Middle frontal gyrus (tissue), 1 donor: ENCODE data around the gene PLAC9.

Source experiments
- DNase-seq: peaks from one replicate; pipeline ENCODE4 v3.0.0-alpha.2; 2015; ENCODE audit warnings: low spot score; ENCODE audit errors: extremely low spot score

Gene PLAC9

DNA sequence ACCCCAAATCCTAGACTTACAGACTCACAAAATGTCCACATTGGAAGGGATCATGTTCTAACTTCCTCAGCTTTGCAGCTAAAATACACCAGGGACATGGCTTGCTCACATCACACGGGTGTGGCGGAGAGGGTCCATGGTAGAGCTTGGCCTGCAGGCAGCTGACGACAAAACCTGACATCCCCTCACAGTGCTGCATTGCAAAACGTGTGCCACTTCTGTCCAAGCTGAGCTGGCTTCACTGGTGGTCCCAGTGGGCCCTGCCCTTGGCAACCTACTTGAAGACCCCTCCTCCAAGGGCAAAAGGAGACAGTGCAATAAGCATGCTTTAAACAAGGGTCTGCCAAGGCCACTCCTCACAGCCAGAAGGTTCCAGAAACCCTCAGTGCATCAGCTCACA is 50.9 kb downstream of the PLAC9 start:
- DNase-seq, result no peak

DNA sequence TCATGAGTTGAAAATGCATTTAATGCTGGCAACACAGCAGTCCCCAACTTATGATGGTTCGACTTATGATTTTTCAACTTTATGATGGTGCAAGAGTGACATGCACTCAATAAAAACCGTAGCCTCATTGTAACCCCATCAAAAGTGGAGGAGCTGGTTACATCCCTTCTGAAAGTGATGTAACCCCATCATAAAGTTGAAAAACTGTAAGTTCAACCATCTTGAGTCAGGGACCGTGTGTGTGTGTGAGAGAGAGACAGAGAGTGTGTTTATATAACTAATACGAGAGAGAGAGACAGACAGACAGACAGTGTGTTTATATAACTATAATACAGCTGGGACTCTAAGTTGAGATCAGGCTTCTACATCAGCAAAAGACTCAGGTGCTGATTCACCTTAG is 51.8 kb downstream of the PLAC9 start:
- no peak for DNase-seq

DNA sequence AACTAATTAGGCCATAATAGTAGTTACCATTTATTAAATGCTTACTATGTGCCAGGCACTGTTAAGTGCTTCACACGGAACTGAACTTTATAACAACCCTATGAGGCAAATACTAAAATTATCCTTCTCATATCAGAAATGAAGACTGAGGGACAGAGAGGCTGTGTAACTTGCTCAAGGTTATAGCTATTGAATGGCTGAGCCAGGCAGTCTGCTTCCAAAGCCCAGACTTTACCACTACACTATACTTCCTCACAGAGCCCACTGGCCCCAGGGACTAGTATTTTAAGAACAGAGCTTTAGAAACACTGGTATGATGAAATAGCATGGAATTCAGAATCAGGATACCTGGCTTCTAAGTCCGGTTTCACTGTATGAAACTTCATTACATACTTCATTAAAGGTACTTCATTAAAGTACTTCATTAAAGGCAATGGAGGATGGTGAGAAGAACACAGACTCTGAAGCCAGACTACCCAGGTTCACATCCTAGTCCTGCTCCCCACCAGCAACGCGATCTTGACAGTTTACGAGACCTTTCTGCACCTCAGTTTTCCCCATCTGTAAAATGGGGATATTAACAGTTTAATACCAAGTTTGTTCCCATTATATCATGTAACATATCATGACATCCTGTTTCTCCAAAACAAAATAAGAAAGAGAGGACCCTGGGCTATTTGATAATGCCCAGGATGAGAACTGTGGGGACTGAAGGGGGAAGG is 53.2 kb downstream of the PLAC9 start:
- no peak for DNase-seq

DNA sequence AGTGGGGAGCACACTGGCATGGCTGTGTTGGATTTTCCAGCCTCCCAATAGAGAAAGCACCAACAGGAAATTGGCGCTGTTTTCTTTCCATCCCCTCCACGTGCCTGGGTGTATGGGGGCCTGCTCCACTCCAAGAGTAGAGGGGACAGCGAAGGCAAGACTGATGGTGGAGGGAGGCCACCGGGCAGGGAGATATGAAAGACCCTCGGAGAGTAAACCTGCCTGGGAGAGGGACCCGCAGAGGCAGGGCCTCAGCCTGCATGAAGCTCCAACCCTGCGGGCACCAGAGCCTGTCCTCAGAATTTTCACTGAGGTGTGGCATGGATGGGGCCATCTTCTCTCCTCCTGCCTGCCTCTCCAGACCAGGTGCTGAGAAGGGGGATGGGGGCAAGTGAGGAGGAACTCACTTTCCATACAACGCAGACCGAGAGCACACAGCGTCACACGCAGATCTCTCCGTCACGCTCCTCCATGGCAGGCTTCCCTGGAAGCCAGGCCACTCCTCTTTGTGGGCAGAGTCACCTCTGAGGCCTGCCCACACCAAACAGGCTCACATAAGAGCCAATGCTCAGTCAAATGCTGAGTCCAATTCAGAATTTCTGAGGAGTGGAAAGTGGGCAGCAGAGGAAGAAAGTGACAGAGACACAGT is 54.0 kb downstream of the PLAC9 start:
- DNase-seq, result no peak

DNA sequence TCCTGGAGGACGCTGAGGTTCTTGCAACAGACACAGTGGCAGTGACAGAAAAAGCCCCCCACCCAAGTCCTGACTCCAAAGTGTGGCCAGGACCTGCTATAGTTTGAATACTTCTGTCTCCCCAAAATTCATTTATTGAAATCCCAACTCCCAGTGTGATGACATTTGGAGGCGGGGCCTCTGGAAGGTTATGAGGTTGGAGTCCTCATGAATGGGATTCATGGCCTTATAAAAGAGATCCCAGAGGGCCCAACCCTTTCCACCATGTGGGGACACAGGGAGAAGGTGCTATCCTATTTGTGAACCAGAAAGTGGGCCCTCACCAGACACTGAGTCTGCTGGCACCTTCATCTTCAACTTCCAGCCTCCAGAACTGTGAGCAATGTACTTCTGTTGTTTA is 54.5 kb downstream of the PLAC9 start:
- DNase-seq, result no peak

DNA sequence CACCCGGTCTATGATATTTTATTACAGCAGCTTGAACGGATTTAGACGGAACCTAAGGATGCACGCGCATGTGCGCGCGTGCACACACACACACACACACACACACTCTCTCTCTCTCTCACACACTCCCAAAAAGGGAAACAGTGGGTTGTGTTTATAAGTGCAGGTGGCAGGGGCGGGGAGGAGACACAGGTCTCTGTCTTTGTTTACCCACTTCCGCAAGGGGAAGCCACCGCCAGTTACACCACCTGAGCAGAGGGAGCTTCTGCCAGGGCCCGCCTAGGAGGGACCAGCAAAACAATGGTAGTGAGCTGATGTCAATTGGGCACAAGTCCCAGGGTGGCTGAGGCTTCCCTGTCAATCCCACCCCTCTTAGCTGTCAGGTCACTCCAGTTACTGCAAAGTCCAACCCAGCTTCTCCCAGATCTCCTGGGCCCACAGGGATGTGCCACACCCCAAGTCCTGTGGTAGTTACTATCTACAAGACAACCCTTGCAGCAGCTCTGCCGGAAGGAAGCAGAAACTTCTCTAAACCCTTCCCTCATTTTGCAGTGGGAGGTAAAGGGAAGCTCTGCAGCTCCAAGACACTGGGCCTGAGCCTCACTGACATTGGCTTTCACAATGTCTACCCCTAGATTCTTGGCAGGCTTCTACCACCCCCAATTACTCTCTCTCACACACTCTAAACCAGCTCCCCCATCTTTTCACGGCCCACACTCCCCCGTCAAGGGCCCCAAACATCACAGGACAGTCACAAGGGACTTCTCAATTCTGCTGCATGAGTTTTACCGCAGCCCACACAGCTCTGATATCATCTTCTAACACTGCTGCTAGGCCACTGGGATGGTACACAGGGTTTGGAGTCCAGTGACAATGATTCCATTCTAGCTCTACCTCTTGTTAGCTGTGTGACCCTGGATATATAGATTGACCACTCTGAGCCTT is 55.2 kb downstream of the PLAC9 start:
- no peak for DNase-seq

DNA sequence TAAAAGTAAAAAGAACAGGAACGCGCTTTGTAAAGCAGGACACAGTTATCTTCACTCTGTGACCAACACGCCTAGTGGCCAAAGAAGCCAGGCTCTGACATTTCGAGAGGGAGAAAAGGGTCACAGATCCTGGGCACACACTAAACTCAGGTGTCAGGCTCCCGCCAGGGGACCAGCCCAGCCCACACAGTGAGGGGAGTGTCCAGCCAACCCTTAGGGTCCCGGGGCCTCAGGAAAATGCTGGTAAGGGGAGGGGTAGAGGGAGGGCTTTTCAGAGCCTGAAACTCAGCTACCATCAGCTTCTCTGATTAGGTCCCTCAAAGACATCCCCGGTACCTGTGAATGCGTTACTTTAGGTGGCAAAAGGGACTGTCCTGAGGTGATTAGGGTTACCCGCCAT is 56.2 kb downstream of the PLAC9 start:
- DNase-seq, result no peak

DNA sequence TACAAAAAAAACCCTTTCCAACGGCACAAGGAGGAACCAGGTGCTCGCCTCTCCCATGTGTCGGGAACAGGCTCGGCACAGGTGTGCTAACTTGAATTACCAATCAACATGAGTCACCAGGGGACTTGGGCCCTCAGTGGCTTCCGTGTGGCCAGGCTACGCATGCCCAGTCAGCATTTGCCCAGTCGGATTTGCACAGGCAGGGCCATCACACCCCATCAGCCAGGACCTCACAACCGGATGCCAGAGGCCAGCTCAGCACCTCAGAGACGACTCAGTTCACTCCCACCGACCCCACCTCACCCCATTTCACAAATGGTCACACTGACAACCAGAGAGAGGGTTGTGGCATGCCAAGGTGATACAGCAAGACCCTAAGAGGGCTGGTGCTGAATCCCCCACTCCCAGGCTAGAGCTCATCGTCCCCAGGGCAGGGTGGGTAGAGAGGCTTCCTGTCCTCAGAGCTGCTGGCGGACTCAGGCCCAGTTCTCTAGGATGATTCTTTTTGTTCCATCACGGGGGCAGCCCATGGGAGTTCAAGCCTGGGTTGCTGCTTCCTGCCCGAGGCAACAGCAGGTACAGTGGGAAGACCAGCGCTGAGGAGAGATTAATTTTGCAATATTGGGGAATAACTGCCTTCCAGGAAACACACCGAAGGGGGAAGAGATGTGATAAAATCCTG is 59.2 kb downstream of the PLAC9 start:
- no peak for DNase-seq

DNA sequence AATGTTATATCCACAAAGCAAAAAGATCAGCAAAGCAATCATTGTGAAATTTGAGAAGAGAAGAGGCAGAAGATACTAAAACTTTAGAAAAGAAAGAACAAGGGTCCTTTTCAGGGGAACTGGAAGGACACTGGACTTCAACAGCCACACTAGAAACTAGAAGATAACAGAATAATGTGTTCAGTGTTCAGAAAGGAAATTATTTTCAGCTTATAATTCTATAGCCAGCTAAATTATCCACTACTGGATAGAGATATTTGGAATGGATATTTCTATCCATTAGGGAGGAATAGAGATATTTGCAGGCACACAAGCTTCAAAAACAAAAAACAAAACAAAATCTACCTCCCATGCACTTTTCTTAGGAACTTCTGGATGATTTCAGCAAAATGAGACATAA is 60.0 kb downstream of the PLAC9 start:
- no peak for DNase-seq

DNA sequence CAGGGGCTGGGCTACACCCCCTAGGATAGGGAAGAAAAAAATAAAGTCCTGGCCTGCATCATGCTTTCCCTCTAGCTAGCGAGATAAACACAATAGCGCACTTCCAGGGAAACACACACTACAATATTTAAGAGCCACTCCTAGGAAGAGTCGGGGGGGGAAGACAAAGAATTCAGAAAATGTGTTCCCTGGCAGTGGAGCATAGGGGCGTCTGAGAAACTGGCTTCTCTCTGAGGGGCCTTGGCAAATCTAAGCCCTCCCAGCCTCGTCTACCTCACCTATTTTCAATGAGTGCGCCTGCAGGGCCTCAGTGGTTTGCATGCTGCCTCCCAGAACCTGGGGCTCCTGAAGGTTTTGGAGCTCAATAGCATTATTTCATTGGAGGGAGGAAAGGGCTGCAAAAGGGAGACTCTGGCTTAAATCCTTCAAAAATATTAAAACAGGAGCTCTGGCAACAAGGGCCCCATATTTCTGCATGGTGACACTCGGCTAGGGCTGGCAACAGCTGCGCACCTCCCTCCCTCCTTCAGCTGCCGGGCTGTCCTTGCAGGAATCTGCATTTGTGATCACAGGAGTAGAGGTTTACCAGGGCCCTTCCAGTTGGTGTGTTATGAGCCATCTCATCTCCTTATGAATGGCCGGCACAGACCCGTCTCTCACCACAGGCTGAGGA is 62.0 kb downstream of the PLAC9 start:
- no peak for DNase-seq
